ENCODE data around the gene SIT1.

Gene SIT1

GRCh38 chr9:35636135-35636876 lies 14.4 kb downstream of the SIT1 start:
- ATAC-seq, result no peak
- no peak for TF ChIP-seq CREB5 (CRISPR knock-in tag; IDR thresholded peaks at IDR 0.05; ENCODE audit: low read depth)
- TF ChIP-seq ZFP30 (CRISPR knock-in tag; IDR thresholded peaks at IDR 0.05), result no peak
- TF ChIP-seq CSDC2 (CRISPR knock-in tag; IDR thresholded peaks at IDR 0.05), result no peak
- TF ChIP-seq ZNF565 (CRISPR knock-in tag; conservative IDR thresholded peaks at IDR 0.05; ENCODE audit: low read depth), result no peak
- no peak for TF ChIP-seq PATZ1 (CRISPR knock-in tag; IDR thresholded peaks at IDR 0.05; ENCODE audit: borderline replicate concordance)
- TF ChIP-seq TOX (CRISPR knock-in tag; IDR thresholded peaks at IDR 0.05; ENCODE audit: borderline replicate concordance), result no peak
- no peak for TF ChIP-seq RARB (CRISPR knock-in tag; IDR thresholded peaks at IDR 0.05)
- TF ChIP-seq PPARA (CRISPR knock-in tag; IDR thresholded peaks at IDR 0.05; ENCODE audit: borderline replicate concordance), result no peak

- no peak for ATAC-seq
- TF ChIP-seq CSRNP3 (CRISPR knock-in tag; IDR thresholded peaks at IDR 0.05) (no peak), PPARA (CRISPR knock-in tag; IDR thresholded peaks at IDR 0.05; ENCODE audit: borderline replicate concordance) (no peak), SNAI2 (CRISPR knock-in tag; IDR thresholded peaks at IDR 0.05) (no peak), RARB (CRISPR knock-in tag; IDR thresholded peaks at IDR 0.05) (no peak), ZC3H10 (CRISPR knock-in tag; IDR thresholded peaks at IDR 0.05) (no peak), ESRRG (CRISPR knock-in tag; IDR thresholded peaks at IDR 0.05) (no peak), ZNF565 (CRISPR knock-in tag; conservative IDR thresholded peaks at IDR 0.05; ENCODE audit: low read depth) (no peak), ZFP30 (CRISPR knock-in tag; IDR thresholded peaks at IDR 0.05) (no peak), TCF4 (CRISPR knock-in tag; IDR thresholded peaks at IDR 0.05; ENCODE audit: borderline replicate concordance) (no peak), OSR1 (CRISPR knock-in tag; IDR thresholded peaks at IDR 0.05) (no peak), BACH2 (CRISPR knock-in tag; IDR thresholded peaks at IDR 0.05; ENCODE audit: borderline replicate concordance) (no peak), CSDC2 (CRISPR knock-in tag; IDR thresholded peaks at IDR 0.05) (no peak), ISL1 (CRISPR knock-in tag; IDR thresholded peaks at IDR 0.05) (no peak), ZFP3 (CRISPR knock-in tag; IDR thresholded peaks at IDR 0.05) (no peak), CREB5 (CRISPR knock-in tag; IDR thresholded peaks at IDR 0.05; ENCODE audit: low read depth) (no peak)
These were observed 15.0 kb downstream of the SIT1 start for GRCh38 chr9:35635730-35636129.

GRCh38 chr9:35629597-35629996 lies 21.1 kb downstream of the SIT1 start:
- TF ChIP-seq ZNF70 (CRISPR knock-in tag; IDR thresholded peaks at IDR 0.05), result no peak
- no peak for TF ChIP-seq BACH2 (CRISPR knock-in tag; IDR thresholded peaks at IDR 0.05; ENCODE audit: borderline replicate concordance)
- TF ChIP-seq GLIS3 (CRISPR knock-in tag; IDR thresholded peaks at IDR 0.05), result no peak
- TF ChIP-seq ZFP30 (CRISPR knock-in tag; IDR thresholded peaks at IDR 0.05), result no peak
- no peak for TF ChIP-seq CSDC2 (CRISPR knock-in tag; IDR thresholded peaks at IDR 0.05)
- no peak for TF ChIP-seq TOX (CRISPR knock-in tag; IDR thresholded peaks at IDR 0.05; ENCODE audit: borderline replicate concordance)
- TF ChIP-seq PATZ1 (CRISPR knock-in tag; IDR thresholded peaks at IDR 0.05; ENCODE audit: borderline replicate concordance), result no peak
- no peak for TF ChIP-seq CREB5 (CRISPR knock-in tag; IDR thresholded peaks at IDR 0.05; ENCODE audit: low read depth)
- TF ChIP-seq ARNTL (CRISPR knock-in tag; IDR thresholded peaks at IDR 0.05; ENCODE audit: borderline replicate concordance, low read depth), result no peak
- TF ChIP-seq RARB (CRISPR knock-in tag; IDR thresholded peaks at IDR 0.05), result no peak
- TF ChIP-seq TSHZ2 (CRISPR knock-in tag; IDR thresholded peaks at IDR 0.05), result no peak
- no peak for TF ChIP-seq OSR1 (CRISPR knock-in tag; IDR thresholded peaks at IDR 0.05)
- TF ChIP-seq ZFP3 (CRISPR knock-in tag; IDR thresholded peaks at IDR 0.05), result no peak
- no peak for TF ChIP-seq CSRNP3 (CRISPR knock-in tag; IDR thresholded peaks at IDR 0.05)
- TF ChIP-seq ZC3H10 (CRISPR knock-in tag; IDR thresholded peaks at IDR 0.05), result no peak
- no peak for TF ChIP-seq ZNF8 (CRISPR knock-in tag; IDR thresholded peaks at IDR 0.05)
- no peak for TF ChIP-seq ISL1 (CRISPR knock-in tag; IDR thresholded peaks at IDR 0.05)
- ATAC-seq, result no peak
